Stimulated activated CD4-positive, alpha-beta T cell treated with anti-CD3 and anti-CD28 coated beads, TNF-alpha, amount 100 ng/mL, for 4 hours (primary cell): ENCODE measurements around the gene KRTAP5-5.
"Not testable (repeated sequence)": the region's sequence is repeated elsewhere in the genome, so short reads cannot be mapped to it uniquely, and the experiment has no call there.

Experiments used
- DNase-seq, 3 experiments: peaks; one replicate each; pipeline ENCODE4 v3.0.0-alpha.2; 2020; ENCODE audit warnings: low read depth in 3 of 3

The KRTAP5-5 gene

DNA sequence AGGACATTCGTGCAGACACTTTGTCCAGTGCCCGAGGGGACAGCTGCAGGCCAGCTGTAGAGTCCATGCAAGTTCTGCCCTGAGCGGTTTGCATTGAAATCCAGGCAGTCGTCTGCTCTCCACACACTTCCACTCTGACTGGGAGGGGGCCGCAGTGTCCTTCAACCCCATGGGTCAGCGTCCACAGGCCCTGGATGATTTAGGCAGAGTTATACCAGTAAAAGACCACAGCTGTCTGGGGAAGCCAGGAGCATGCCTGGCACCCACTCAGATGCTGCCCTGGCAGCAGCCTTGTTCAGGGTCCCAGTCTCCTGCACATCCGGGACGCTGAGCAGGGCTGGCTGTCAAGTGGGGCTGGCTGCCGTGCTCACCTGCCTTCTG is 26.5 kb downstream of the KRTAP5-5 start:
- no peak for DNase-seq

DNA sequence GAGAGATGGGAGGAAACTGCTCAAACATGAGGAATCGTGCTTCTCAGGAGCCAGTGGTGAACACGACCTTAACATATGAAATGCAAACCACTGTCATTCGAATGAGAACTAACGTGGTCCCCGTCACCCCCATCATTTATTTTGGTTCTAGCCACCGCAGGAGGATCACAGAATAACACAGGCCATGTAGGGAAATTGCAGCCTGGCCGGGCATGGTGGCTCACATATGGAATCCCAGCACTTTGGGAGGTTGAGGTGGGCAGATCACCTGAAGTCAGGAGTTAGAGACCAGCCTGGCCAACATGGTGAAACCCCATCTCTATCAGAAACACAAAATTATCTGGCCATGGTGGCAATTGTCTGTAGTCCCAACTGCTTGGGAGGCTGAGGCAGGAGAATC is 27.1 kb downstream of the KRTAP5-5 start:
- no peak for DNase-seq

DNA sequence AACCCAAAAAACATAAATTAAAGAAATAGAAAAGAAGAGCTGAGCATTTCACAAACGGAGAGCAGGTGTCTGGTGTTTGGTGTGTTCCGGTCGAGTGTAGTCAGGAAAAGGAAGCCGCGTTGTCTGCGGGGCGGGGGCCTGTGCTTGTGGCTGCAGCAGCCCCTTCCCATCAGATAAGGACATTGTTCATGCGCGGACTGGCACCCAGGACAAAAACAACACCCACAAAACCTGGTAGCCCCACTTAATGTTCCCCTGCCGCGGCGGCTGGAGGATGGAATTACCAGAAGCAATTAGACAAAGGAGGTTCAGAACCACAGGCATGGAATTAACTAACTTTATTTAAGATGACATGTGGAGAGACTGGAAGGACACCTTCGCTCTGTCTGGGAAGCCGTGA is 29.9 kb downstream of the KRTAP5-5 start:
- no peak for DNase-seq

DNA sequence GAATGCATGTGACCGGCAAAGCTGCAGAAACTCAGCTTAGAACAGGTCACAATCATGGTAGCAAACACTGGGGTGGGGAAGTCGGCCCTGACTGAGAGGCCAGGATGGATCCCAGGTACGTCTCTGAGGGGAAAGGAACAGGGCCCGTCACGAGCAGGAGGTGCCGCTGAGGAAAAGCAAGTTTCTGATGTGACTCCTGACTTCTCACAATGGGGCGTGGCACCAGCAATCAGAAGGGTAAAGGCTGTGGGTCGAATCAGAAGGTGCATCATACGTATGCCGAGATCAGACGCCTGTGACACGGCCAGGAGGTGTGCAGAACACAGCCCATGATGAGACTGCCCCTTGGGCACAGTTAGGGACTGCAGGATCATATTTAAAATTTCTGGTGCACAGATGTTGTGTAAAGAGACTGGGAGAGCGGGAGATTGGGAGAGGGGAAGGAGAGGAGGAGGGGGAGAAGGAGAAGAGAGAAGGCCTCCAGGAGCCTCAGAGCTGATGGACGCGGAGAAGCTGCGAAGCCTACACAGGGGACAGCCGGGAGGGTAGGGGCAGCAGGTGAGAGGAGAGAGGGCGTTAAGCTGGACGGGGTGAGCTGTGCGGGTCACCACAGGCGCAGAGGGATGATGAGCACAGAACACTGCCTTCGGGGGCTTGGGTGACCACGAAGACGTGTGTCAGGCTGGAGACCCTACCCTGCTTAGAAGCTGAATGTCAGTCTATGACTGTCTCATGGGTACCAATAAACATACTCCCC is 30.7 kb downstream of the KRTAP5-5 start:
- no peak for DNase-seq

DNA sequence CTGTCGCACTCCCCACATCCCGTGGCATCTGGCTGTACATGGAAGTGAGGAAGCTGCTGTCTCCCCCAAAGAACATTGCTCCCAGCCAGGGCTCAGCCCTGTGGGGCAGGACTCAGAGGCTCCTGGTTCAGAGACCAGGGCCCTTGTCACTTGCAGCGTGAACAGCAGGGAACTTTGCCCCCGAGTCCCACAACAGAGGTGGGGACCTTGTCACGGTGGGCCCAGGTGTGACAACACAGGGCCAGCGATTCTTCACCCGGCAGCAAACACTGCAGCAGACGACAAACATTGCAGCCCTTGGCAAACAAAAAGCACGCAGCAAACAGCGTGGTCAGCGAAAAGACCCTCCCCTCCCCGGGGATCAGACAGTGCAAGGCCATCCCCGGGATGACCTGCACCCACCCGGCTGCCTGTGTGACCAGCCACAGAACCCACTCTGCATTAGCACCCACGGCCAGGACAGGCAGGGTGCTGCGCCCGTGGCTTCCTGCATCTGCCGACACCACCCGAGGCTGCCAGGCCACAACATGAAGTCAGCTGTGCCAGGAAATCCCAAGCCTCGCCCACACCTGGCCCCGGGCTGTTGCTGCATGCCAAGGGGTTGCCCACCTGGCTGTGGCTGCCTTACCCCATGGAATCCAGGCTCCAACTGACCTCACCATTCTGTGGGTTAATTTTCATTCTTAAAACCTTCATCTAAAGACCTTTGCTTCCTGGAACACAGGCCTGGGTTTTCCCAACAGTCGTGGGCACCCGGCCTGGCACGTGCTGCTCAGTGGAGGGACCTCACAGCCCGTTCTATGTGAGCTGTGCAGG is 32.1 kb downstream of the KRTAP5-5 start:
- not testable (repeated sequence) for DNase-seq

DNA sequence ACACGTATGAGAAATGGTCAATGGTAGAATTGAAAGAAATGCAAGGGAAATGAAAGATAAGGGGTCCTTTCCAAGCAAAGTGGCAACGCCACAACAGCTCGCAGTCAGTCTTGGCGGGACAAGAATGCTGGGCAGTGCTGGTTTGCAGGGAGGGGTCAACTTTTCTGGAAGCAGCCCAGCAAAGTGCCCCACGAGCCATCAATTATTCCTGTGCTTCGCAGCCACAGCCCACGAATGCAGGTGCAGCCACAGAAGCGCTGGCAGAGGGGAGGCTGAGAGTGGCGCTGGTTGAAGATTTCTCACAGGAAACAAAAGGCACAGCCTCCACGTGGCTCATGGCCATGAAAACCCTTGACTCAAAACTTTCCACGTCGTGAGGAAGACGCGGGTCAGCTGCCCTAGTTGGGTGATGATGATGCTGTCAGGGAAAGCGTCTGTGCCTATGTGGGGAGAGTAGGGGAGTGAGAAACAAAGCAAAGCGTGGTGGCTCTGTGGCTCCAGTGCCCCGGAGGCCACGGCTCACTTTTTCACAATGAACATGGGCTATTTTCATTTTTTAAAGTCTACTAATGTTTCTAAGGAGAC is 33.2 kb downstream of the KRTAP5-5 start:
- not testable (repeated sequence) for DNase-seq

DNA sequence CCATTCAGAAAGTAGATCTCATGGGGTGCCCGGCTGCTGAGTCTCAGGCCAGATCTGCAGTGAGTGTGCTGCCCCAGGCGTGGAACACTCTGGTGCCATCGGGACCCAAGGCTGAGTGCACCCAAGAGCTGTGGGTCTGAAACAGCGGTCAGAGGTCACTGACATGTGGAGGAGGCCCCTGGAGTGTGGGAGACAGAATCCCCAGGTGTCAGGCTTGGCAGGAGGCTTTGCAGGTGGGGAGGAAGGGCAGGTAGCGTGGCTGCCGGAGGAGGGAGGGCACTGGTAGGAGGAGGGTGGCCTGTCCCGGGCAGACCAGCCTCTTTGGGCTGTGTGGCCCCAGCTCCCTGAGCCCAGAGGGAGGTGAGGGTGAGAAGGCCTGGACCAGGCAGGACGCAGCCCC is 35.7 kb downstream of the KRTAP5-5 start:
- no peak for DNase-seq

DNA sequence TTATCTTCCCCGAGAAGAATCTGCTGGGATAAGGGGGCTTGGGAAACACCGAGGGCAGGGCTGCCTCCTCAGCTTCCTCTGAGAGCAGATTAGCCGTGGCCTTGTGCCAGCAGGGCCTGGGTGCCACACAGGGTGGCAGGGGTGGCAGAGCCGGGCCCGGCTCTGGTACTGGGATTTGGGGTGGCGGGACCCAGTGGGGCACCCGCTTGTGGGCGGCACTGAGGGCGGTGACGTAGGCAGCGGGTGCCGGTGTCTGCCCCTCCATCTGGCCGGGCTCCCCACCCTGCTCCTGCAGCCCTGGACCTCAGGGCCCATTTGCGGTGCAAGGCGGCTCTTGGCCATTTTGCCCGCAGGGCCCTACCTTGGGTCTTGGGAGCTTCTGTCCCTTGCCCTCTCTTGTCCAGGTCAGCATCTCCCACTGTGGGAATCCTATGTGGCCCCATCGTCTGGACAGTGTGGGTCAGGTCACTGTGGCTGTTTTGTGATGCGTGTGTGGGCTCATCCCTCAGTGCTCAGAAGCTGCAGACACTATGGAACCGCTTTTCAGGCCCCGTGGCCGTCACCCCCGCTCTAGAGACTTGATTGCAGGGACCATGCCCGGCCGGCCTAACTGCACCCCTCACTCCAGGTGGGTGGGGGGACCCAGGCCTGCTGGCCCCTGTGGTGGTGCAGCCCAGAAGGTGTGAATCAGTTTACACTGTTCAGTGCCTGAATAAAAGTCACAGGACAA is 37.7 kb downstream of the KRTAP5-5 start:
- no peak for DNase-seq

DNA sequence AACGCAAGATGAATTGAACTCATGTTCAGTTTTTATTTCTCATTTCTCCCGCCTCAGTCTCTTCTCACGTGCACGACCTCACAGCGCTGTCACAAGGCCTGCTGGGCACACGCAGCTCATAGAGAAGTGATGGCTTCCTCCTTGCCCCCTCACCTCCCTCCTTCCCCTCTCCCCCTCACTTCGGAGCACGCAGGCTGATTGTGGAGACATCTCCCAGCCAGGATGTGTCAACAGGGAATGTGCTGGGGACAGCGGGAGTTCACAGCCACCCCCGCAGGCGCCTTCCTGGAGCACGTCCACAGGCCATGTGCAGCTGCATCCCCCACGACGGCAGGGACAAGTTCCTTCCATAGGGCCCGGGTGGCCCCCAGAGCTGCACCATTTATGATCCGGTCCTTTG is 38.3 kb downstream of the KRTAP5-5 start:
- no peak for DNase-seq

DNA sequence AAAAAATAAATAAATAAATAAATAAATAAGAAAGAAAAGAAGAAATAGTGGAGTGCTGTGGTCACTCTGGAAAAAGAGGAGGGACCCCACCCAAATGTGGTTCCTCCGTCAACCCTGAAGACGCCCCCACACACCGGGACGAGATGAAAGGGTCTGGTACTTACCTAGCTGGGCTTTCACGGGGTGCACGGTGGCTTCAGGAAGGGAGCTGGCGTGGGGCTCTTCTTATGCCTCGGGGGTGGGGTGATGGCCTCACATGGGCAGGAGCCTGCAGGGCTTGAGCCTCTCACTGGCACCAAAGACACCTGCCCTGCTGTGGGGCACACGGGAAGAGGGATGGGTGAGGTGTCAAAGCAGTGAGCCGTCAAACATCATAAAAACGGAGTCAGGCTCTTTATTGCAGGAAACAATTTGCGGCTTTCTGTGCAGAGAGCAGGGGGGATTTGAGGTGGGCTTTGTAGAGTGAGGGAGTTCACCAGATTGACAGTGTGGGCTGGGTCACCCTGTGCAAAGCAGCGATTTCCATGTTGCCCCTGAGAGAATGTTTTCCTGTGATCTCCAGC is 39.4 kb downstream of the KRTAP5-5 start:
- no peak for DNase-seq

DNA sequence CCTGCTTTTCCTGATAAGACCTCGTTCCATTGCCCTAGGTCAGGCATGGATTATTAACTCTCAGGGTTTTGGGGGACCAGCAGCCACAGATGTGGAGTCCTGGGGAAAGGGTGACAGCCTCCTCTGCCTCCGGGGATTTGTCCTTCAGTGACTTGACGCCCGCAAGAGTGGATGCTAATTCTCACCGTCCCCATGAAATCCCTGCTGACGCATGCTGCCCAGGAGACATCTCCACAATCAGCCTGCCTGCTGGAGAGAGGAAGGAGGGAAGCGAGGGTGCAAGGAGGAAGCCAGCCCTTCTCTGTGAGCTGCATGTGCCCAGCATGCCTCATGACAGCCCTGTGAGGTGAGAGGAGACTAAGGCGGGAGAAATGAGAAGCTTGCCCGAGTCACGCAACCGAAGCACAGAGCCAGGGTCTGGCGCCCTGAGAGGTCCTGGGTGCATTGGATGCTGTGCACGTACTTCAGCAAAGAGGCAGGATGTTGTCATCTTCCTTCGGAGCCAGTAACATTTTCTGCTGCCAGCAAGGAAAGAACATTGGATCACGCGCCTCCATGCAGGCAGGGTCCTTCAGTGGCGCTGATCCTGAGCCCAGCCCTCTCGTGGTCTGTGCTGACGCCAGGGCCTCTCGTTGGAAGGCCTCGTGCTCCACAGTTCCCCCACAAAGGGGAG is 40.1 kb downstream of the KRTAP5-5 start:
- DNase-seq: no peak

DNA sequence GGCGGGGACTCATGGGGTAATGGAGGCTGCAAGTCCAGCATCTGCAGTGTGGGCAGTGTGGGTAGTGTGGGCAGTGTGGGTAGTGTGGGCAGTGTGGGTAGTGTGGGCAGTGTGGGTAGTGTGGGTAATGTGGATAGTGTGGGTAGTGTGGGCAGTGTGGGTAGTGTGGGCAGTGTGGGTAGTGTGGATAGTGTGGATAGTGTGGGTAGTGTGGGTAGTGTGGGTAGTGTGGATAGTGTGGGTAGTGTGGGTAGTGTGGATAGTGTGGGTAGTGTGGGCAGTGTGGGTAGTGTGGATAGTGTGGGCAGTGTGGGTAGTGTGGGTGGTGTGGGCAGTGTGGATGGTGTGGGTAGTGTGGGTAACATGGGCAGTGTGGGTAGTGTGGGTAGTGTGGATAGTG is 40.9 kb downstream of the KRTAP5-5 start:
- not testable (repeated sequence) for DNase-seq

DNA sequence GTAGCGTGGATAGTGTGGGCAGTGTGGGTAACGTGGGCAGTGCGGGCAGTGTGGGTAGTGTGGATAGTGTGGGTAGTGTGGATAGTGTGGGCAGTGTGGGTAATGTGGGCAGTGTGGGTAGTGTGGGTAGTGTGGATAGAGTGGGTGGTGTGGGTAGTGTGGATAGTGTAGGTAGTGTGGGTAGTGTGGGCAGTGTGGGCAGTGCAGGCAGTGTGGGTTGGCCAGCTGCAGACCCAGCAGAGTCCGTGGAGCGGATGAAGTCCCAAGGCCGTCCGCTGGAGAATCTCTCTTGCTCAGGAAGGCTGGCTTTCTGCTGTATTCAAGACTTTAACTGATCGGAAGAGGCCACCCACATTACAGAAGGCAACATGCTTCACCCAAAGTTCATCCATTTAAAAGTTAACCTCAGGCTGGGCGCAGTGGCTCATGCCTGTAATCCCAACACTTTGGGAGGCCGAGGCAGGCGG is 41.4 kb downstream of the KRTAP5-5 start:
- no peak for DNase-seq

DNA sequence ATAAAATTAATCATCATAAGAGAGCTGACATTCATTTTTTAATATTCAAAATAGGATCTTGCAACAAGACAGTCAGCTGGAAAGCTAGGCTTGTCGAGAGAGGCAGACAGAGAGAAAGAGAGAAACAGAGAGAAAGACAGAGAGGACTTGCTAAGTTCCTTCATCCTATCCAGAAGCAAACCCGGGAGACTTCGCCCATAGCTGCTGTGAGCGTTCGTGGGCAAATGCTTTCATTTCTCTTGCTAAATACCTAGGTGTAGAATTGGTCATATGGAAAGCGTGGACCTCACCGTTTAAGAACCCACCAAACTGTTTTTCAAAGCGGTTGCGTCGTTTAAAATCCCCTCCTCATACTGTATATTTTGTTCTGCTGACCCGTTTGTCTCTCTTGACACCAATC is 42.1 kb downstream of the KRTAP5-5 start:
- DNase-seq: no peak

DNA sequence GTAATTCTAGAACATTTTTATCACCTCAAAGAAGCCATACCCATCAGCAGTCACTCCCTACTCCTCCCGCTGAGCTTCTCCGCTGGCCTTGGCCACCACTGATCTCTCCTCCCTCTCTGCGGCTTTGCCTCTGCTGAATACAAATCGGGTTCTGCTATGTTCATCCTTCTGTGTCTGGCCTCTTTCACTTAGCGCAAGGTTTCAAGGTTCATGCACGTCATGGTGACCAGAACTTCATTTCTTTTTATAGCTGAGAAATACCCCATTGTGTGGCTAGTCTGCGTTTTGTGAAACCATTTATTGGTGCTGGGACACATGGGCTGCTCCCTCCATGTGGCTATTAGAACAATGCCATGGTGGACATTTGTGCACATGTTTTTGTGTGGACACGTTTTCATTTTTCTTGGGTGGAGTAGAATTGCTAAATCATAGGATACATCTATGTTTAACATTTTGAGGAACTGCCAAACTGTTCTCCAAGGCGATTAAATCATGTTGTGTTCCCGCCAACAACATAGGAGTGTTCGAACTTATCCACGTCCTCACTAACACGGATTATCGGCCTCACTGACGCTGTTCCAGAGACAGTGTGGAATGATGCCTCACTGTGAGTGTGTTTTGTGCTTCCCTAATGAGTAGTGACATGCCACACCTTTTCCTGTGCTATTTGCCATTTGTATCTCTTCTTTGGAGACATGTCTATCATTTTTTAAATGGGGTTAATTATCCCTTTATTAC is 43.2 kb downstream of the KRTAP5-5 start:
- no peak for DNase-seq

DNA sequence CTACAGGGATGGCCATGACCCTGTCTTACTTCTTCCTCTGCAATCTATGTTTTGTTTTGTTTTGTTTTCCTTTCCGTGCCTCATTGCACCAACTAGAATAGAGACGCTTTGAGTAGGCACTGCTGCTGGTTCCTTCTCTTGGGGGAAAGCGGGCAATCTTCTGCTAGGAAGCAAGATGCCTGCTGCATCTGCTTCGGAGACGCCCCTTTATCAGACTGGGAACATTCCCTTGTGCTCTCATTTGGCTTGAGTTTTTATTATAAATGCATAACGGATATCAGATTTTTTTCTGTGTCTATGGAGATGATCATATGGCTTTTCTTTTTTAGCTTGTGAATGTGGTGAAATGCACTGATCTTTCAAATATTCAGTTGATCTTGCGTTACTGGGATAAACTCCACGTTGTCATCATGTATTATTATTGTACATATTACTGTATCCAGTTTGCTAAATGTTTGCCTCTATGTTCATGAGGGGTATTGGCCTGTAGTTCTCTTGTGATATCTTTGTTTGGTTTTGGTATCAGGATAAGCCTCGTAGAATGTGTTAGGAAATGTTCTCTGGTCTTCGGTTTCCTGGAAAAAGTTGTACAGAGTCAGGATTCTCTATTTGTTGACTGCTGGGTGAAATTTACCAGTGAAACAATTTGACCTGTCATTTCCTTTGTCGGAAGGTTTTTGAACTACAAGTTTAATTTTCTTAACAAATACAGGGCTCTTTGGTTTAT is 44.0 kb downstream of the KRTAP5-5 start:
- DNase-seq: no peak

DNA sequence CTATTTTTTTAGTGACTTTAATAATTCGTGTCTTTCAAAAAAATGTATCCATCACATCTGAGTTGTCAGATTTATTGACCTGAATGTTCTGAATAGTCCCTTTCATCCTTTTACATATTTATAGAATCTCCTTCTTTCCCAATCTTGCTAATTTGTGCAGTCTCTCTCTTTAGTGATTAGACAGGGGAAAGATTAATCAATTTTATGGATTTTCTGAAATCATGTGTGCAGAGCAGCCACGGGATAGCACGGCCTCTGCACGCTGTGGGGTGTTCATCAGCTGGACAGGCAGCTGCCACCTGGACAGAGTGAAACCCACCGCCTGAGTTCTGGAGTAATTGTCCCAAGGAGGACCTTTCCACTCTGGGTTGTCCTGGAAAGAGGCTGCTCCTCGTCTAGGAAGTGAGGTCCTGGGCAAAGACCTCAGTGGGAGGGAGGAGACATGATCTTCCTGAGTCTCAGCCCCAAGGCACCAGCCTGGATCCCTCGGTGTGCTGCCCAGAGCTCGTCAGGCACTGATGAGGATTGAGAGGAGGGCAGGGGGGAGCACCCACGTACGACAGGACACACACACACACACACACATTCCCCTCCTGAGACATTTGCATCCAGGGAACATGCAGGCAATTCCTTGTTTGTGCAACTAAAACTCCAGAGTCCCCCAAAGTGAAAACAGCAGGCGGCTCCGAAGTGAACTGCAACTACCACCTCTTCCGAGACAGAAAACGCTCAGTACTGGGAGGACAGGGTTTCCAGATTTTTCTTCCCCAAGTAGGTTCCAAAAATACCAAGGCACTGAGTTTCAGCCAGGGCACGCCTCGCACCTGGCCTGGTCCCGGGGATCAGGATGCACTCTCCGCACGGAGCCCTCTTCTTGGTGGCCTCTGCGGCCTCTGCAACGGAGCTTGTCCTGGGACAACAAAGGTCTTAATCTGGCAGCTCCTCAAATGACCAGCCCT is 44.9 kb downstream of the KRTAP5-5 start:
- DNase-seq: no peak

DNA sequence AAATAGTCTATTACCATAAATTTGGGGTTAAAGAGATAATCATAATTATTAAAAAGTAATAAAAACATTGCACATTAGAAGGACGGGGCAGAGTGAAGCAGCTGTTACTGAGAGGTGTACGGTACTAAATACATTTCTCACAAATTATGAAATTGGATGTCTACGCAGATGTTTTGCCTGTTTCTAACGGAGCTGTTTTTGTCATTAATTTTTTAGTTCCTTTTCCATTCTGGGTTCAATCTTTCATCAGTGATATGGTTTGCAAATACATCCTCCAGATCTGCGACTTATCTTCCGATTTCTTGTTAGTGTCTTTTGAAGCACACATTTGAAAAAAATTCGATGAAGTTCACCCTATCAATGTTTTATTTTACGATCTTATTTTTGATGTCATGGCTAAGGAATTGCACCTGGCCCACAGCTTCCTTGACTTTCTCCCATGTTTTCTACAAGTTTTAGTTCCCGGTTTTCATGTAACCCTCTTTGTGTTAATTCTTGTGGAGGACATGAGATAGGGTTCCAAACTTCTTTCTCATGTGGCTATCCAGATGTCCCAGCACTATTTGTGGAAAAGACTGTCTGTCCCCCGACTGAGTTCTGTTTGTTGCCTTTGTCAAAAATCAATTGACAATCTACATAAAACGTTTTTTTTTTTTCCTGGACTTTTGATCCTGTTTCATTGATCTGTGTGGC is 46.1 kb downstream of the KRTAP5-5 start:
- DNase-seq: no peak
